Neural progenitor cell (in vitro differentiated cells): Measurements from ENCODE around the gene NRP1.

Experiments used
- EZH2 ChIP-seq: fragments of 200-600 bp; sonication (generic); IDR thresholded peaks from 2 replicates; pipeline ENCODE4 v1.6.1; 2017; ENCODE audit warnings: antibody characterized with exemption, mild to moderate bottlenecking, moderate library complexity
- TF ChIP-seq, protein P1 (sequence below): fragments of 200-600 bp; sonication (generic); IDR thresholded peaks from 2 replicates; pipeline ENCODE4 v1.5.1; 2017; ENCODE audit warnings: antibody characterized with exemption, mild to moderate bottlenecking

- TF ChIP-seq EZH2 = no peak
- TF ChIP-seq, protein P1, sequence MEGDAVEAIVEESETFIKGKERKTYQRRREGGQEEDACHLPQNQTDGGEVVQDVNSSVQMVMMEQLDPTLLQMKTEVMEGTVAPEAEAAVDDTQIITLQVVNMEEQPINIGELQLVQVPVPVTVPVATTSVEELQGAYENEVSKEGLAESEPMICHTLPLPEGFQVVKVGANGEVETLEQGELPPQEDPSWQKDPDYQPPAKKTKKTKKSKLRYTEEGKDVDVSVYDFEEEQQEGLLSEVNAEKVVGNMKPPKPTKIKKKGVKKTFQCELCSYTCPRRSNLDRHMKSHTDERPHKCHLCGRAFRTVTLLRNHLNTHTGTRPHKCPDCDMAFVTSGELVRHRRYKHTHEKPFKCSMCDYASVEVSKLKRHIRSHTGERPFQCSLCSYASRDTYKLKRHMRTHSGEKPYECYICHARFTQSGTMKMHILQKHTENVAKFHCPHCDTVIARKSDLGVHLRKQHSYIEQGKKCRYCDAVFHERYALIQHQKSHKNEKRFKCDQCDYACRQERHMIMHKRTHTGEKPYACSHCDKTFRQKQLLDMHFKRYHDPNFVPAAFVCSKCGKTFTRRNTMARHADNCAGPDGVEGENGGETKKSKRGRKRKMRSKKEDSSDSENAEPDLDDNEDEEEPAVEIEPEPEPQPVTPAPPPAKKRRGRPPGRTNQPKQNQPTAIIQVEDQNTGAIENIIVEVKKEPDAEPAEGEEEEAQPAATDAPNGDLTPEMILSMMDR = no peak
These were observed at the start of gene NRP1 for GRCh38 chr10:33334153-33334804.
